HG03135 (cell line): ENCODE measurements around the gene SLC22A23.

Source experiments
- ATAC-seq: cut with Tn5 transposase; IDR thresholded peaks from one replicate; pipeline ENCODE4 v1.9.1; 2021; ENCODE audit warnings: mild to moderate bottlenecking, moderate library complexity; ENCODE audit not compliant: unreplicated experiment

The SLC22A23 gene, protein sequence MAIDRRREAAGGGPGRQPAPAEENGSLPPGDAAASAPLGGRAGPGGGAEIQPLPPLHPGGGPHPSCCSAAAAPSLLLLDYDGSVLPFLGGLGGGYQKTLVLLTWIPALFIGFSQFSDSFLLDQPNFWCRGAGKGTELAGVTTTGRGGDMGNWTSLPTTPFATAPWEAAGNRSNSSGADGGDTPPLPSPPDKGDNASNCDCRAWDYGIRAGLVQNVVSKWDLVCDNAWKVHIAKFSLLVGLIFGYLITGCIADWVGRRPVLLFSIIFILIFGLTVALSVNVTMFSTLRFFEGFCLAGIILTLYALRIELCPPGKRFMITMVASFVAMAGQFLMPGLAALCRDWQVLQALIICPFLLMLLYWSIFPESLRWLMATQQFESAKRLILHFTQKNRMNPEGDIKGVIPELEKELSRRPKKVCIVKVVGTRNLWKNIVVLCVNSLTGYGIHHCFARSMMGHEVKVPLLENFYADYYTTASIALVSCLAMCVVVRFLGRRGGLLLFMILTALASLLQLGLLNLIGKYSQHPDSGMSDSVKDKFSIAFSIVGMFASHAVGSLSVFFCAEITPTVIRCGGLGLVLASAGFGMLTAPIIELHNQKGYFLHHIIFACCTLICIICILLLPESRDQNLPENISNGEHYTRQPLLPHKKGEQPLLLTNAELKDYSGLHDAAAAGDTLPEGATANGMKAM

DNA sequence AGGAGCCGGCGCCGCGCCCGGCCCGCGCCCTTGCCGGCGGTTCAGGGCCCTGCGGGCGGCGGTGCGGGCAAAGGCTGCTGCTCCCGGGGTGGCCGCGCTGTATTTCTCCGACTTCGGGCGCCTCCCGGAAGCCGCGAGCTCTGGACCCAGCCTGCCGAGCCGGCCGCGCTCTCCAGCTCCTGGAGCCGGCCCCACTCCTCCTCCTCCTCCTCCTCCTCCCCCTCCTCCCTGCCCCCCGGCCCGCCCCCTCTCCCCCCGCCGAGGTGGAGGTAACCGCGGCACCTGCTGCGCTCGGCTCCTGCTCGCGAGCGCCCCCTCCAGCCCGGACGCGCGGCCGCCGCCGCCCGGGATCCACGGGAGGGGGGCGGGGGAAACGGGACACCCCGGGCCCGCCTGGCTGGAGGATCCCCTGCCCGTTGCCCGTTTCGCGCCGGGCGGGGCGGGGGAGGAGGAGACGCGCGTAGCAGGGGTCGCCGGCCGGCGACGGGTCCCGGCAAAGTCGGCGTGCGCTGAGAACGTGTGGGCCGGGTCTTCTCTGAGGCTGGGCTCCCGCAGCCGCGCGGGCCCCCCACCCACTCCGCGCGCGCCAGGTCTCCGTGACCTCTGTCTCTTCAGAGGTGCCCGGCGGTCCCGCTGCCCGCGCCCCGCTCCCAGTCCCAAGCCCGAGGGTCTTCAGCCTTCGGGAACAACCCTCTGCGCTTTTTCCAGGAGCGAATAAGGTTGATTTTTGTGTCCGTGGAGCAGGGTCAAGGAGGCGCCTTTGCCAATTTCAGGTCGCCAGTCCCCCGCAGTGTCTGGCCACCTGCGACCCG lies at the start of gene SLC22A23:
TSS of gene SLC22A23 (minus strand) at position 153 of the 812 bp plus-strand sequence. CDS start 491 bp downstream, outside the sequence.
- ATAC-seq = no peak

DNA sequence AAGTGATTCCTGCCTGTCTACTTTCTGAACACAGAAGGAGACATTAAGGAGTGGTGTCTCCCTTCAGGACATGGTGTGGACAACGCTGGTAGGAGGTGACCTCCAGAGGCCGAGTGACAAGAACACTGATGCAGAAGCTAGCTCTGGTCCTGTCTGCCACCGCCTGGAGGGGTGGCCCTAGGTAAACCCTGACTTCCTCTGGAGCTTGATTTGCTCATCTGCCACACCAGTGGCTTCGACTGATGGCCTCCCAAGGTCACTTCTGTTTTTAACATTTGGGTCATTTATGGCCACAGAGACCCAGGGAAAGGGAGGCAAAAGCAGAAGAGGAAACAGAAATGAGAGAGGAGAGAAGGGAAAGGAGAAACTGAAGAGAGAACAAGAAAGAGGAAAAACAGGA lies 49.4 kb upstream of the SLC22A23 start:
- ATAC-seq = no peak

GRCh38 chr6:3504938-3505805 lies 48.3 kb upstream of the SLC22A23 start:
- ATAC-seq = no peak

GRCh38 chr6:3504354-3504753 lies 47.5 kb upstream of the SLC22A23 start:
- ATAC-seq = no peak

GRCh38 chr6:3501826-3502500 lies 45.1 kb upstream of the SLC22A23 start:
- no peak for ATAC-seq

GRCh38 chr6:3500262-3501014 lies 43.6 kb upstream of the SLC22A23 start:
- ATAC-seq = no peak

- ATAC-seq = no peak
Measured at GRCh38 chr6:3499603-3500002, 42.8 kb upstream of the SLC22A23 start.

DNA sequence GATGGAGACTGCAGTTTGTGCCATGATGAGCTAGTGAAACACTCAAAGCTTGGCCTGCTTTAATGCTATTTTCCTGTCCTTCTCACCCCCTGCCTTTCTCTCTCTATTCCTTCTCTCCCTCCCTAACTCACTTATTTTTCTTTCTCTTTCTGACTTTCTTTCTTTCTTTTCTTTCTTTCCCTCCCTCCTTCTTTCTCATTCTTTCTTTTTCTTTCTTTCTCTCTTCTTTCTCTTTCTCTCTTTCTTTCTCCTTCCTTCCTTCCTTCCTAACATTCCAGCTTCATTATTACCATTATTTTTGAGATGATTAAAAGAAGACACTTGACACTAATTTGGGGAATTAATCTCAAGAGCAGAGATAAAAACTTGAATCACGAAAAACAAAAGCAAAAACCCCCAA lies 39.5 kb upstream of the SLC22A23 start:
- no peak for ATAC-seq

DNA sequence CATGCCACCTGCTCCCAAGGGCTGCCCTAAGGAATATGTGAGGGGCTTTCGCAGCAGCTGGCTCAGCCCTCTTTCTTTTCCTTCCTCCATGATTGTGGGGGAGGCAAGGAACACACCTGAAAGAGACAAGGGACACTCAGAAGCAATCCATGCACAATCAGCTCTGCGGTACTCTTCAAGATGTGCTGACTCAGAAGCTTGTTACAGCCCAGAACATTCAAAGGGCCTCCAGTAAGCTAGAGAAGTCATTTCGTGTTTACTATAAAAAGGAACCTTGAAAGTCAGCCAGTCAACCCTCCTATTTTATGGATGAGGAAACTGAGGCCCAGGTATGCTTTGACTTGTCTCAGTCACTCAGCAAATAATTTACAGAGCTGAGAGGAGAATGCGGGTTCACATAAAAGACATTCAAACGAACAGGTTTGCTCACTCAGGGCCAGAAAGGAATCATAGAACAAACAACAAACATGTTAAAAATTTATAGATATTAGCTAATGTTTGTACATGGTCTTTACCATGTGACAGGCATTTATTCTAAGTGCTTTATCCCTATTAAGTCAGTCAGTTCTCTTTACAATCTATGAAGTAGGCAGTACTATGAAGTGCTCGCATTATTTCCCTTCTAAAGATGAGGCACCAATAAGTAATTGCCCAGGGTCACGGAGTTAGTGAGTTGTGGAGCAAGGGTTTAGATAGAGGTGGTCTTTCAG lies 37.7 kb upstream of the SLC22A23 start:
- no peak for ATAC-seq

- no peak for ATAC-seq
Measured at GRCh38 chr6:3490625-3490980, 33.8 kb upstream of the SLC22A23 start.

DNA sequence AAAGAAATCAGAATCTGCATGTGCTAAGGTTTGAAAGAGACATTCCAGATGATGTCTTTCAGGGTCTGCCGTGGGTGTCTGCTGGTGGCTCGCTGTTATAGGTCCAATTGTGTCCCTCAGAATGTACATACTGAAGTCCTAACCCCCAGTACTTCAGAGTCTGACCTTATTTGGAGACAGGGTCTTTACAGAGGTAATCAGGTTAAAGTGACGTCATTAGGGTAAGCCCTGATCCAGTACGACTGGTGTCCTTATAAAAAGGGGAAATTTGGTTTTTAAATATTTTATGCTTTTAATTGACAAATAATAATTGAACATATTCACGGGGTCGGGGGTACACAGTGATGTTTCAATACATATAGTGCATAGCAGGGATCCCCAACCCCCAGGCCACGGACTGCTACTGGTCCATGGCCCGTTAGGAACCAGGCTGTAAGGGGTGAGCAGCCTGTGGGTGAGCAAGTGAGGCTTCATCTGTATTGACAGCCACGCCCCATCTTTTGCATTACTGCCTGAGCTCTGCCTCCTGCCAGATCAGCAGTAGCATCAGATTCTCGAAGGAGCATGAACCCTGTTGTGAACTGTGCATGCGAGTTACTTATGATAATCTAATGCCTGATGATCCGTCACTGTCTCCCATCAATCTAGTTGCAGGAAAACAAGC lies 33.2 kb upstream of the SLC22A23 start:
- ATAC-seq = no peak

GRCh38 chr6:3489027-3489757 lies 32.3 kb upstream of the SLC22A23 start:
- ATAC-seq = no peak

DNA sequence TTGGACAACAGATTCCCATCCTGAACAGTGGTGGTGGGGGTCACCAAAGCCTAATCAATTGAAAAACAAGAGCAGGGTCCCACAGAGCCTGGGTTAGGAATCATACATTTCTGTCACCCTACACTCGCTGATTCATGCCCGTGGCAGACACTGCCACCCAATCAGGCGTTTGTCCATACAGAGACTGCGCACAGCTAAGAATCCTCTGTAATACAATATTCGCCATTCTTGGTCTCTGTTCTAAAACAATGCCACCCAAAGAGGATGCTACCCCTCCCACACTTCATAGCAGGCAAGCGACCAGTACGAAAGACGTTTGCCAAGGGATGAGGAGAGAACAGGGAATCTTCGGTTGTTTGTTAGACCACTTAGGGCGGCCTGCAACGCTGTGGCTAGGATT lies 28.1 kb upstream of the SLC22A23 start:
- no peak for ATAC-seq

GRCh38 chr6:3484192-3484591 lies 27.3 kb upstream of the SLC22A23 start:
- ATAC-seq = no peak

GRCh38 chr6:3483675-3484074 lies 26.8 kb upstream of the SLC22A23 start:
- ATAC-seq = no peak

DNA sequence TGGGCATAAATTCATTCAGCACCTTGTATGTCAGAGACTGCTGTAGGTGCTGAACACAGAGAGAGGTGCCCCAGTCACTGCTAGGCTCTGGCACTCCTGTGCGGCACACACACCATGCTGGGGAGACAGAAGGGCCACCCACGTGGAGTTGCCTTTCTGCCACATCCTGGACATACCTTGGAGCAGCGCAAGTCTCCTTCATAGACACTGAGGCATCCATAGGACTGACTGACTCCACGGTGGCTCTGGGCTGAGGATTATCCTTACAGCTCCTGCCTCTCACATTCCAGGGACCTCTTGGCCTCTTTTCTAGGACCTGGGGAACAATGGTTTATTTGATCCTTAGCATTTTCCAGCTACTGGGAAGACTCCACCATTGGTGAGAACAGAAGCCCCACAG lies 26.0 kb upstream of the SLC22A23 start:
- ATAC-seq = no peak

GRCh38 chr6:3481640-3482039 lies 24.8 kb upstream of the SLC22A23 start:
- no peak for ATAC-seq

DNA sequence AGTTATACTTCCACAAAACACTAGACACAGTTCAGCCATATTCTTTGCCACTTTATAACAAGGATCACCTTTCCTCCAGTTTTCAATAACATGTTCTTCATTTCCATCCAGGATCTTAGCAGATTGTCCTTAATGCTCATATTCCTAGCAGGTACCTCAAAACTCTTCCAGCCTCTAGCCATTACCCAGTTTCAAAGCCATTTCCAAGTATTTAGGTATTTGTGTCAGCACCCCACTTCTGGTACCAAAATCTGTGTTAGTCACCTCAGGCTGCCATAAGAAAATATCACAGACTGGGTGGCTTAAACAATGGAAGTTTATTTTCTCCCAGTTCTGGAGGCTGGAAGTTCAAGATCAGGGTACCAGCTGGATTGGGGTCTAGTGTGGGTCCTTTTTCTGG lies 23.2 kb upstream of the SLC22A23 start:
- no peak for ATAC-seq
